PC-3 (cell line): Measurements from ENCODE around the gene SLC13A4.

Source experiments
- EZH2 ChIP-seq: fragments of 300-600 bp; sonication (generic); IDR thresholded peaks from one replicate; pipeline ENCODE4 v1.6.1; 2017; ENCODE audit warnings: antibody characterized with exemption, mild to moderate bottlenecking, low read length; ENCODE audit not compliant: unreplicated experiment
- EZH2phosphoT487 ChIP-seq: fragments of 300-600 bp; sonication (generic); IDR thresholded peaks from 2 replicates; pipeline ENCODE4 v1.6.1; 2018; ENCODE audit warnings: mild to moderate bottlenecking, antibody characterized with exemption, low read length, borderline replicate concordance
- TF ChIP-seq, protein P1 (sequence below): fragments of 300-600 bp; sonication (generic); conservative IDR thresholded peaks from 2 replicates; pipeline ENCODE4 v1.5.1; 2017; ENCODE audit warnings: antibody characterized with exemption, low read depth, mild to moderate bottlenecking, low read length

DNA sequence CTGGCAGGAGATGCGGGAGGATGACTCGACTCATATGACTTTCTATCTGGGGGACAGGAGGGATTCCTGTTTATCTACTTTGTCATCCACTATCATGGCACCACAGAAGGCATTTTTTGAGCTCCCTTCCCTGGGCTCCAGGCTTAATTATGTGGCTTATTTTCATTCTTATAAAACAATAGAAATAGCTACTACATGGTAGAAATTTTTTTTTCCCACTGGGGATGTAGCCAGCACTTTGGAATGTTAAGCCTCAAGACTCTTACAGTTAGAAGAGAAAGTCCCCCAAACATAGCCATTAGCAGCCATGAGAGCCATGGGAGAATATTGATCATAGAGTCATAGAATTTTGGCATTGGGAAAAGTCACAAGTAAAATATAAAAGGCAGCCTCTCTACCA is 35.3 kb upstream of the SLC13A4 start:
- TF ChIP-seq, protein P1, sequence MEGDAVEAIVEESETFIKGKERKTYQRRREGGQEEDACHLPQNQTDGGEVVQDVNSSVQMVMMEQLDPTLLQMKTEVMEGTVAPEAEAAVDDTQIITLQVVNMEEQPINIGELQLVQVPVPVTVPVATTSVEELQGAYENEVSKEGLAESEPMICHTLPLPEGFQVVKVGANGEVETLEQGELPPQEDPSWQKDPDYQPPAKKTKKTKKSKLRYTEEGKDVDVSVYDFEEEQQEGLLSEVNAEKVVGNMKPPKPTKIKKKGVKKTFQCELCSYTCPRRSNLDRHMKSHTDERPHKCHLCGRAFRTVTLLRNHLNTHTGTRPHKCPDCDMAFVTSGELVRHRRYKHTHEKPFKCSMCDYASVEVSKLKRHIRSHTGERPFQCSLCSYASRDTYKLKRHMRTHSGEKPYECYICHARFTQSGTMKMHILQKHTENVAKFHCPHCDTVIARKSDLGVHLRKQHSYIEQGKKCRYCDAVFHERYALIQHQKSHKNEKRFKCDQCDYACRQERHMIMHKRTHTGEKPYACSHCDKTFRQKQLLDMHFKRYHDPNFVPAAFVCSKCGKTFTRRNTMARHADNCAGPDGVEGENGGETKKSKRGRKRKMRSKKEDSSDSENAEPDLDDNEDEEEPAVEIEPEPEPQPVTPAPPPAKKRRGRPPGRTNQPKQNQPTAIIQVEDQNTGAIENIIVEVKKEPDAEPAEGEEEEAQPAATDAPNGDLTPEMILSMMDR, result no peak
- TF ChIP-seq EZH2 (no peak), EZH2phosphoT487 (no peak)
